GM21423 (cell line): ENCODE data around the gene CPB2.

Experiments
- ATAC-seq: cut with Tn5 transposase; IDR thresholded peaks from one replicate; pipeline ENCODE4 v1.9.1; 2021; ENCODE audit warnings: mild to moderate bottlenecking, moderate library complexity; ENCODE audit not compliant: unreplicated experiment

CPB2 gene

GRCh38 chr13:46053162-46054012 is 51.4 kb downstream of the CPB2 start:
- no peak for ATAC-seq

- peak; percentile 99 for ATAC-seq
Measured at GRCh38 chr13:46052319-46053161, 52.3 kb downstream of the CPB2 start, which contains the start of gene ZC3H13. Gene ZC3H13, minus strand, starts transcription at chr13:46052746. Its CDS starts 7,239 bp downstream, at chr13:46045507.

- ATAC-seq: no peak
Measured at GRCh38 chr13:46051968-46052318, 52.9 kb downstream of the CPB2 start.

GRCh38 chr13:46050771-46051170 is 54.1 kb downstream of the CPB2 start:
- no peak for ATAC-seq

- no peak for ATAC-seq
Measured at GRCh38 chr13:46045424-46045823, 59.4 kb downstream of the CPB2 start.

- no peak for ATAC-seq
Measured at GRCh38 chr13:46043647-46044046, 61.2 kb downstream of the CPB2 start.

- no peak for ATAC-seq
Measured at GRCh38 chr13:46041419-46041839, 63.4 kb downstream of the CPB2 start.

GRCh38 chr13:46040763-46041162 is 64.1 kb downstream of the CPB2 start:
- ATAC-seq: no peak

GRCh38 chr13:46039411-46040182 is 65.2 kb downstream of the CPB2 start:
- ATAC-seq: no peak

GRCh38 chr13:46038296-46038695 is 66.5 kb downstream of the CPB2 start:
- no peak for ATAC-seq

- no peak for ATAC-seq
Measured at GRCh38 chr13:46035066-46035465, 69.8 kb downstream of the CPB2 start.

- ATAC-seq: no peak
Measured at GRCh38 chr13:46032341-46032740, 72.5 kb downstream of the CPB2 start.

- no peak for ATAC-seq
Measured at GRCh38 chr13:46031581-46032263, 73.1 kb downstream of the CPB2 start.

GRCh38 chr13:46025157-46025556 is 79.7 kb downstream of the CPB2 start:
- ATAC-seq: no peak

GRCh38 chr13:46022481-46022880 is 82.4 kb downstream of the CPB2 start:
- no peak for ATAC-seq

GRCh38 chr13:46016216-46016615 is 88.6 kb downstream of the CPB2 start:
- no peak for ATAC-seq

- no peak for ATAC-seq
Measured at GRCh38 chr13:46015366-46015765, 89.5 kb downstream of the CPB2 start.

- no peak for ATAC-seq
Measured at GRCh38 chr13:46012404-46012803, 92.4 kb downstream of the CPB2 start.

- no peak for ATAC-seq
Measured at GRCh38 chr13:46010148-46010547, 94.7 kb downstream of the CPB2 start.

GRCh38 chr13:46008631-46009030 is 96.2 kb downstream of the CPB2 start:
- ATAC-seq: no peak
